Stimulated activated CD8-positive, alpha-beta memory T cell treated with anti-CD3 and anti-CD28 coated beads, Interleukin-2, amount 100 ng/mL, for 48 hours (primary cell): ENCODE results near the gene BACH2.
"Not testable (repeated sequence)": the region's sequence is repeated elsewhere in the genome, so short reads cannot be mapped to it uniquely, and the experiment has no call there.

ENCODE experiments used
- DNase-seq, 2 donors: peaks; one replicate each; pipeline ENCODE4 v3.0.0-alpha.2; 2020; ENCODE audit warnings: low read depth in 2 of 2

The BACH2 gene

GRCh38 chr6:89997456-89998445 lies 298.9 kb downstream of the BACH2 start:
- DNase-seq, result no peak

- no peak for DNase-seq
These were observed 303.2 kb downstream of the BACH2 start for GRCh38 chr6:89993411-89993810.

- DNase-seq, result no peak
These were observed 303.8 kb downstream of the BACH2 start for GRCh38 chr6:89992818-89993217.

GRCh38 chr6:89989742-89990141 lies 306.9 kb downstream of the BACH2 start:
- no peak for DNase-seq

GRCh38 chr6:89987830-89988229 lies 308.8 kb downstream of the BACH2 start:
- no peak for DNase-seq

GRCh38 chr6:89987140-89987539 lies 309.5 kb downstream of the BACH2 start:
- DNase-seq, result no peak

GRCh38 chr6:89986650-89987074 lies 310.0 kb downstream of the BACH2 start:
- no peak for DNase-seq

DNA sequence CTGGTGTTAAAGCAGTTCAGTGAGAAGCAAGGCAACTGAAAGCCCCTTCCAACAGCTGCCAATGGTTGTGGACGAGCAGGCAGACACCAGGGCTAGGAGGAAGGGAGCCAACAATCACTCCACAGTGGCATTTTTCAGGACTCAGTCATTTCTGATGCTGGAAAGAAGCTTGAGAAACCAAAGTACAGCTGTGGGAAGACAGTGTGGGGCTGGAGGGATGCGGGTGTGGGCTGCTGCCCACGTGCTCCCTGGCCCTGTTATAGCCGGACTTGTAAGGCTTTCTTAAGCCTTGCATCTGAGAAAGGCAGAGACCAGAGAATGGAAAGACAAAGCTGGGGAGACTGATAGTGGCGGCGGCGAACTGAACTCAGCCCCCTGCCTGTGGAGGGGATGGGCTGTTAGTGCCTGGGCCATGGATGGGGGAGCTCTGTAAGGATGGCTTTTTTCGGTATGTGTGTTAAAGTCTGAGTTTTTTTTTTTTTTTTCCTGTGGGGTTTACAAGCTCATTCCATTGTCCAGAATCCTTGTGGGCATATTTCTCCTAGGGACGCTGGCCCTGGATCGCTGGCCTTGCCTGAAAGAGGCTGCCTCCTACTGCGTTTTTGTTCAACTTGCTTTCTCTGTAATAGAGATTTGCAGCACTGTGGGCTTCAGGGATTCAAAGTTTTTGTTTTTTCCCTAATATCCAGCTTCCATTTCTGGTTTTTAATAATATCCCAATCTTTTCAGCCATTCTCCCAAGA lies 310.7 kb downstream of the BACH2 start:
- no peak for DNase-seq

GRCh38 chr6:89984926-89985750 lies 311.5 kb downstream of the BACH2 start:
- no peak for DNase-seq

- DNase-seq, result no peak
These were observed 316.3 kb downstream of the BACH2 start for GRCh38 chr6:89980353-89980752.

DNA sequence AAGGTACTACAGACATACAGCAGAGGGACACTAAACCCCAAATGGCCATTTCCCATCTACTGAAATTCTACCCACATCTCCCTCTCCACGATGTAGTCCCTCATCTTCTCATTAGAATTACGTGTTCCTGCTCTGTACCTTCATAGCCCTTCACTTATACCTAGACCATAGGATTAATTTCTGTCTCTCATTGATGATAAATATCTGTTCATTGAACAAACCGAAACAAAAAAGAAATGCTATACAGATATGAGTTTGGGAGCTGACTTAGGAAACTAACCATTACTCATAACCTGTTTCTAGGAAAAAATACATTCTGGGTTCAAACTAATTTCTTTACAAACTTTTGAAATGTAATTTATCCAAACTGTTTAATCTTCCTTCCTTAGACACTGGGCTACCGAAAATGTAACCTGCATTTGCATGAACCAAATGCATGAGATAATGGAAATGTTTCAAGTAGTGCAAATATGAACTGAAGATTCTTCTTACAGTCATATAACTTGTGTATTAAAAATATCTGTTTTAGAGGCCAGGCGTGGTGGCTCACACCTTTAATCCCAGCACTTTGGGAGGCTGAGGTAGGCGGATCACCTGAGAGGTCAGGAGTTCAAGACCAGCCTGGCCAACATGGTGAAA lies 317.0 kb downstream of the BACH2 start:
- no peak for DNase-seq

GRCh38 chr6:89978749-89979145 lies 317.9 kb downstream of the BACH2 start:
- DNase-seq, result no peak

- DNase-seq, result no peak
These were observed 318.6 kb downstream of the BACH2 start for GRCh38 chr6:89977808-89978748.

DNA sequence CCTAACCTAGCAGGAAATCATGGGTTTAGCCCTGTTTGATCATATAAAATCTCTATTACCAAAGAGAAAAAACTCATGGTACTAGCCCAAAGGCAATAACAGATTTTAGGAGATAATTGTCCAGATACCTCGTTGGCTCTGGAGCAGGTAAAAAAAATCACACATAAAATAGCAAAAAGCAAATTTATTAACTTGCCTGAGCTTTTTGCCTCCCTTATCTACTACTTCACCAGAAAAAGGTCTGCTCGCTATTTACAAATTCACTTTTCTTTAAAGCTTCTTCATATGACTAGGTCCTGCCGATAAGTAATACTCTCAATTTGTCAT lies 320.0 kb downstream of the BACH2 start:
- no peak for DNase-seq

- DNase-seq, result no peak
These were observed 320.5 kb downstream of the BACH2 start for GRCh38 chr6:89975991-89976693.

DNA sequence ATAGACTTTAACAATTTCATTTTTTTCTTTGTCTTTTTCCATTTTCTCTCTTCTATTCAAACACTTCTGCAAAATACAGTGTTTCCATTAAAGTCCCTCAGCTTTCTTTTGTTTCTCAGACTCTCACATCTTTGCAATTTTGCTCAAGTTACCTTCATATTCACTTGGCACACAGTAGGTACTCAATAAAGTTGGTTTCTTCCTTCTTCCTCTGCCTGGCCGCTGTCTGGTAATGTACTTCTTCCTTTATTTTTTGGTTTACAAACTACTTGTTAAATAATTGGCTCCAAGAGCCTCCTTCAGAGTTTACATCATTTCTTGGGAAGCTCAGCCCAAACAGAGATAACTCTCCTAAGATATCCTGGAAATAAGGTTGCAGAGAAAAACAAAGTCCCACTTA lies 321.3 kb downstream of the BACH2 start:
- DNase-seq, result no peak

DNA sequence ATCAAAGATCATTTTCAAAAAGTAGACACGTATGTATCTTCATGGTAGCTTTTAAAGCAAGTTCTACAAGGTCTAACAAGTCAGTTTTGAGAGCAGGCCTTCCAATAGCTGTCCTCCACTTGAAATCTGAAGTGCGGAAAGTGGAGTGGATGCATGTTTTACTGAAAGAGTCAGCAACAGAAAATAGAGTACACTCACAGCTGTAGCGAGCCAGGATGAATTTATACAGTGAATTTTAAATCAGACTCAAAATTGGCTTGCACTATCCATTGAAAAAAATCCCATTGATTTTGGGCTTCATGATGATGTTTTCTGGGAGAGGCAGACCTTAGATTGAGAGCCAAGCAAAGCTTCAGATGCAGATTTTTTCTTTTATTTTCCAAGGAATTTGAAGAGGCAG lies 321.8 kb downstream of the BACH2 start:
- DNase-seq, result no peak

- no peak for DNase-seq
These were observed 324.6 kb downstream of the BACH2 start for GRCh38 chr6:89972025-89972381.

DNA sequence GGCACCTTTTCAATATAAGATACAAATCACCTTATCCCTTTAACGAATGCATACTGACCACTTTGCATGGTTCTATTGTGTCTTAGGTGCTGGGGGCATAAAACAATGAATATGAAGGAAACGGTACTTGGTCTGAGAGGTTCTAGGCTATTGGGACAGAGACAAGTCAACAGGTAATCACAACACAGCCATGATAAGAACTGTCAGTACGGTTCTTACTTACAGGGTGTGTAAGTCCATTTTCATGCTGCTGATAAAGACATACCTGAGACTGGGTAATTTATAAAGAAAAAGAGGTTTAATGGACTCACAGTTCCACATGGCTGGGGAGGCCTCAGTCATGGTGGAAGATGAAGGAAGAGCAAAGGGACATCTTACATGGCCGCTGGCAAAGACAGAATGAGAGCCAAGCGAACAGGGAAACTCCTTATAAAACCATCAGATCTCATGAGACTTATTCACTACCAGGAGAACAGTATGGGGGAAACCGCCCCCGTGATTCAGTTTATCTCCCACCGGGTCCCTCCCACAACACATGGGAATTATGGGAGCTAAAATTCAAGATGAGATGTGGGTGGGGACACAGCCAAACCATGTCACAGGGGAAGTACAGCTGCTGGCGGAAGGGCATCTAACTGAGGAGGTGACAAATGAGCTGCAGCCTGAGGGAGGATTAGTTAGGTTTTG lies 325.2 kb downstream of the BACH2 start:
- DNase-seq, result not testable (repeated sequence)
